T-helper 17 cell (primary cell): ENCODE results near the gene MARCHF9. TPM values are rescaled to one million over a fixed set of nuclear protein-coding genes. Genes with fewer than 3 reads are reported as not detected.
A peak's percentile ranks its signal among the peaks of the same experiment; 100 is the strongest.
"Not testable (repeated sequence)": the region's sequence is repeated elsewhere in the genome, so short reads cannot be mapped to it uniquely, and the experiment has no call there.

Source experiments
- ATAC-seq: fragments of 150-1000 bp; cut with Tn5 transposase; 2 replicates; pipeline ENCODE4 v1.10.0; 2021; ENCODE audit warnings: mild to moderate bottlenecking, moderate library complexity
- DNase-seq, 3 donors: peaks; one replicate each; pipeline versions ENCODE4 v3.0.0 to v3.0.0-alpha.2; 2020 to 2021
- H3K9me3 ChIP-seq: one replicate; pipeline ENCODE4 v1.7.0; 2013; ENCODE audit warnings: low read length, mild to moderate bottlenecking; ENCODE audit not compliant: control insufficient read depth, poor library complexity, severe bottlenecking
- H3K27ac Mint-ChIP-seq: one replicate; pipeline ENCODE4 v1.8.0; 2022; ENCODE audit warnings: mild to moderate bottlenecking, moderate library complexity, mixed read lengths
- H3K27me3 Mint-ChIP-seq: one replicate; pipeline ENCODE4 v1.8.0; 2022; ENCODE audit warnings: mixed read lengths
- H3K36me3 Mint-ChIP-seq: one replicate; pipeline ENCODE4 v1.8.0; 2022; ENCODE audit warnings: low read depth, mixed read lengths
- H3K4me1 Mint-ChIP-seq: one replicate; pipeline ENCODE4 v1.8.0; 2022; ENCODE audit warnings: mild to moderate bottlenecking, mixed read lengths
- H3K4me3 Mint-ChIP-seq: one replicate; pipeline ENCODE4 v1.8.0; 2022; ENCODE audit warnings: mild to moderate bottlenecking, moderate library complexity, mixed read lengths
- total RNA-seq, 4 donors: library from RNA in 2 of 4; stranded (reverse) in 2 of 4; gene quantifications; one replicate each; pipeline ENCODE4 v1.2.3 and lab custom pipeline; 2022 to 2026

MARCHF9 gene
- total RNA-seq, 2 donors from 2014 or later: 45.3 to 62.4 TPM

- H3K9me3 ChIP-seq: no peaks in the 10 kb centered on the region
- DNase-seq: no peak
- Mint-ChIP-seq H3K27me3 (no peaks in the 10 kb centered on the region), H3K27ac (peak overlapping the region; percentile 72), H3K4me3 (no peak overlapping the region), H3K36me3 (peaks cover 13% of the 10 kb centered on the region), H3K4me1 (peaks cover 30% of the 10 kb centered on the region)
- ATAC-seq: no peak
Measured at GRCh38 chr12:57719777-57720605, 34.9 kb upstream of the MARCHF9 start.

GRCh38 chr12:57720606-57721595 lies 34.0 kb upstream of the MARCHF9 start:
- no peaks in the 10 kb centered on the region for H3K27me3 Mint-ChIP-seq
- H3K4me3 Mint-ChIP-seq: peak overlapping the region; percentile 50
- H3K4me1 Mint-ChIP-seq: peaks cover 34% of the 10 kb centered on the region
- peaks cover 11% of the 10 kb centered on the region for H3K36me3 Mint-ChIP-seq
- no peak for DNase-seq
- H3K9me3 ChIP-seq: no peaks in the 10 kb centered on the region
- no peak for ATAC-seq
- peak overlapping the region; percentile 14 for H3K27ac Mint-ChIP-seq

GRCh38 chr12:57721846-57722608 lies 32.9 kb upstream of the MARCHF9 start:
- H3K27me3 Mint-ChIP-seq, DNase-seq, ATAC-seq, H3K4me3 Mint-ChIP-seq, H3K9me3 ChIP-seq: not testable (repeated sequence)
- peak overlapping the region; percentile 80 for H3K27ac Mint-ChIP-seq
- H3K36me3 Mint-ChIP-seq: peaks cover 14% of the 10 kb centered on the region
- peaks cover 37% of the 10 kb centered on the region for H3K4me1 Mint-ChIP-seq

- Mint-ChIP-seq H3K27me3 (no peaks in the 10 kb centered on the region), H3K4me3 (no peak overlapping the region), H3K36me3 (peaks cover 16% of the 10 kb centered on the region), H3K4me1 (peaks cover 36% of the 10 kb centered on the region), H3K27ac (peak overlapping the region; percentile 80)
- no peak for ATAC-seq
- H3K9me3 ChIP-seq: no peaks in the 10 kb centered on the region
- no peak for DNase-seq
Measured at GRCh38 chr12:57722716-57723629, 31.9 kb upstream of the MARCHF9 start.

GRCh38 chr12:57723630-57723962 lies 31.3 kb upstream of the MARCHF9 start:
- peaks cover 15% of the 10 kb centered on the region for H3K36me3 Mint-ChIP-seq
- ATAC-seq (no peak), DNase-seq (no peak)

GRCh38 chr12:57724003-57724935 lies 30.6 kb upstream of the MARCHF9 start:
- peak; percentile 7 for ATAC-seq

More at GRCh38 chr12:57723630-57723962, 31.3 kb upstream of the MARCHF9 start:
- no peaks in the 10 kb centered on the region for H3K27me3 Mint-ChIP-seq
- H3K4me3 Mint-ChIP-seq: no peak overlapping the region
- peaks cover 39% of the 10 kb centered on the region for H3K4me1 Mint-ChIP-seq
- H3K9me3 ChIP-seq: no peaks in the 10 kb centered on the region
- H3K27ac Mint-ChIP-seq: peak overlapping the region; percentile 80

GRCh38 chr12:57724936-57725740 lies 29.8 kb upstream of the MARCHF9 start:
- Mint-ChIP-seq H3K36me3 (peaks cover 12% of the 10 kb centered on the region), H3K27ac (peak overlapping the region; percentile 80), H3K27me3 (no peaks in the 10 kb centered on the region), H3K4me3 (no peak overlapping the region), H3K4me1 (peaks cover 35% of the 10 kb centered on the region)
- ATAC-seq: peak; percentile 5
- H3K9me3 ChIP-seq: no peaks in the 10 kb centered on the region
- DNase-seq: no peak

More at GRCh38 chr12:57724003-57724935, 30.6 kb upstream of the MARCHF9 start:
- no peaks in the 10 kb centered on the region for H3K27me3 Mint-ChIP-seq
- peaks cover 16% of the 10 kb centered on the region for H3K36me3 Mint-ChIP-seq
- no peak overlapping the region for H3K4me3 Mint-ChIP-seq
- H3K9me3 ChIP-seq: no peaks in the 10 kb centered on the region
- peaks cover 37% of the 10 kb centered on the region for H3K4me1 Mint-ChIP-seq
- peak overlapping the region; percentile 80 for H3K27ac Mint-ChIP-seq
- no peak for DNase-seq

- Mint-ChIP-seq H3K27me3 (no peaks in the 10 kb centered on the region), H3K36me3 (peaks cover 12% of the 10 kb centered on the region), H3K27ac (peak overlapping the region; percentile 78), H3K4me1 (peaks cover 35% of the 10 kb centered on the region), H3K4me3 (peak overlapping the region; percentile 82)
- no peaks in the 10 kb centered on the region for H3K9me3 ChIP-seq
- DNase-seq: no peak
- no peak for ATAC-seq
Measured at GRCh38 chr12:57725851-57726150, 29.1 kb upstream of the MARCHF9 start.

GRCh38 chr12:57726151-57726883 lies 28.6 kb upstream of the MARCHF9 start:
- ATAC-seq (peak; percentile 62), DNase-seq (no peak)
- peaks cover 12% of the 10 kb centered on the region for H3K36me3 Mint-ChIP-seq
- H3K27ac Mint-ChIP-seq: peak overlapping the region; percentile 78
- peaks cover 35% of the 10 kb centered on the region for H3K4me1 Mint-ChIP-seq
- H3K9me3 ChIP-seq: no peaks in the 10 kb centered on the region
- H3K4me3 Mint-ChIP-seq: peak overlapping the region; percentile 82
- H3K27me3 Mint-ChIP-seq: no peaks in the 10 kb centered on the region

GRCh38 chr12:57726884-57727757 lies 27.8 kb upstream of the MARCHF9 start:
- Mint-ChIP-seq H3K4me3 (peak overlapping the region; percentile 56), H3K27me3 (no peaks in the 10 kb centered on the region), H3K4me1 (peaks cover 29% of the 10 kb centered on the region), H3K27ac (no peak overlapping the region), H3K36me3 (peaks cover 11% of the 10 kb centered on the region)
- no peaks in the 10 kb centered on the region for H3K9me3 ChIP-seq
- no peak for DNase-seq
- no peak for ATAC-seq
